ENCODE measurements around the gene DNAJB14. TPM values are rescaled to one million over a fixed set of nuclear protein-coding genes. Genes with fewer than 3 reads are reported as not detected.

The DNAJB14 gene
- total RNA-seq, 1 donor from 2014 or later, result 52.4 TPM

- Mint-ChIP-seq H3K27ac (no peak overlapping the region), H3K4me3 (no peak overlapping the region), H3K9me3 (no peaks in the 10 kb centered on the region), H3K27me3 (ENCODE audit: insufficient read depth) (no peaks in the 10 kb centered on the region), H3K36me3 (ENCODE audit: low read depth) (peaks cover 38% of the 10 kb centered on the region), H3K4me1 (ENCODE audit: low read depth) (peaks cover 28% of the 10 kb centered on the region)
- intact Hi-C loops (cut with micrococcal nuclease), result loop anchor here (2.0 kb wide), 1 partner anchor 13 kb away; no protein-coding TSS in a partner anchor
- DNase-seq (ENCODE audit: low spot score), result no peak
Observed at GRCh38 chr4:99927566-99927965, 18.9 kb downstream of the DNAJB14 start.

- H3K4me1 Mint-ChIP-seq (ENCODE audit: low read depth), result peaks cover 16% of the 10 kb centered on the region
- no peaks in the 10 kb centered on the region for H3K27me3 Mint-ChIP-seq (ENCODE audit: insufficient read depth)
- H3K4me3 Mint-ChIP-seq, result peak overlapping the region; percentile 1
- peak; percentile 9 for DNase-seq (ENCODE audit: low spot score)
- H3K9me3 Mint-ChIP-seq, result peaks cover 11% of the 10 kb centered on the region
- H3K27ac Mint-ChIP-seq, result no peak overlapping the region
- H3K36me3 Mint-ChIP-seq (ENCODE audit: low read depth), result peaks cover 42% of the 10 kb centered on the region
- intact Hi-C loops (cut with micrococcal nuclease), result no loop called here
Observed at GRCh38 chr4:99921174-99921573, 25.2 kb downstream of the DNAJB14 start.

- DNase-seq (ENCODE audit: low spot score), result no peak
- Mint-ChIP-seq H3K9me3 (peaks cover 11% of the 10 kb centered on the region), H3K4me3 (no peak overlapping the region), H3K27ac (no peak overlapping the region), H3K36me3 (ENCODE audit: low read depth) (peaks cover 50% of the 10 kb centered on the region), H3K27me3 (ENCODE audit: insufficient read depth) (no peaks in the 10 kb centered on the region), H3K4me1 (ENCODE audit: low read depth) (peaks cover 16% of the 10 kb centered on the region)
- intact Hi-C loops (cut with micrococcal nuclease), result no loop called here
Observed at GRCh38 chr4:99918656-99919055, 27.8 kb downstream of the DNAJB14 start.

DNA sequence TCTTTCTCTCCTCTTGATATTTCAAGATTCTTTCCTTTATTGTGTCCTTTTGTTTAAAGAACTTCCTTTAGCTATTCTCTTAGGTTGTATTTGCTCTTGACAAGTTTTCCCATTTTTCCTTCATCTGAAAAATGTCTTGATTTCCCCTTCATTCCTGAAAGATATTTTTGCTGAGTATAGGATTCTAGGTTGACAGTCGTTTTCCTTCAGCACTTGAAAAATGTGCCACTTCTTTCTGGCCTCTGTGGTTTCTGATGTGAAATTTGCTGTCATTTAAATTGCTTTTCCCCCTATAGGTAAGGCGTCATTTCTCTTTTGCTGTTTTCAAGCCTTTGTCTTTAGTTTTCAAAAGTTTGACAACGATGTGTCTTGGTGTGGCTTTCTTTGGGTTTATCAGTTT lies 28.8 kb downstream of the DNAJB14 start:
- Mint-ChIP-seq H3K4me3 (no peak overlapping the region), H3K9me3 (peaks cover 11% of the 10 kb centered on the region), H3K27ac (no peak overlapping the region), H3K27me3 (ENCODE audit: insufficient read depth) (no peaks in the 10 kb centered on the region), H3K36me3 (ENCODE audit: low read depth) (peaks cover 53% of the 10 kb centered on the region), H3K4me1 (ENCODE audit: low read depth) (peaks cover 16% of the 10 kb centered on the region)
- DNase-seq (ENCODE audit: low spot score), result no peak
- intact Hi-C loops (cut with micrococcal nuclease), result no loop called here

DNA sequence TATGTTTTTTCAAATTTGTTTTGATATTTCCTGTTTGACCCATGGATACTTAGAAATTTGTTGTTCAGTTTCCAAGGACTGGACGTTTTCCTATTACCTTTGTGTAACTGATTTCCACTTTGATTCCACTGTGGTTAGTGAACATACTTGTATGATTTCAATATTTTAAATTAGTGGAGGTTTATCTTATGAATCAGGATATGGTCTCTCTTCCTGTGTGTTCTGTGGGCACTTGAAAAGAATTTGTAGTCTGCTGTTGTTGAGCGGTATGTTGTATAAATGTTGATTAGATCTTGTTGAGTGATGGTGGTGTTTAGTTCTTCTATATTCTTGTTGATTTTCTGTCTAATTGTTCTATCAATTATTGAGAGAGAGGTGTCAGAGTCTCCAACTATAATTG lies 31.0 kb downstream of the DNAJB14 start:
- Mint-ChIP-seq H3K27ac (peak overlapping the region; percentile 8), H3K4me3 (no peak overlapping the region), H3K4me1 (ENCODE audit: low read depth) (peaks cover 6% of the 10 kb centered on the region), H3K9me3 (peaks cover 11% of the 10 kb centered on the region), H3K27me3 (ENCODE audit: insufficient read depth) (no peaks in the 10 kb centered on the region), H3K36me3 (ENCODE audit: low read depth) (peaks cover 50% of the 10 kb centered on the region)
- no peak for DNase-seq (ENCODE audit: low spot score)
- intact Hi-C loops (cut with micrococcal nuclease), result no loop called here

DNA sequence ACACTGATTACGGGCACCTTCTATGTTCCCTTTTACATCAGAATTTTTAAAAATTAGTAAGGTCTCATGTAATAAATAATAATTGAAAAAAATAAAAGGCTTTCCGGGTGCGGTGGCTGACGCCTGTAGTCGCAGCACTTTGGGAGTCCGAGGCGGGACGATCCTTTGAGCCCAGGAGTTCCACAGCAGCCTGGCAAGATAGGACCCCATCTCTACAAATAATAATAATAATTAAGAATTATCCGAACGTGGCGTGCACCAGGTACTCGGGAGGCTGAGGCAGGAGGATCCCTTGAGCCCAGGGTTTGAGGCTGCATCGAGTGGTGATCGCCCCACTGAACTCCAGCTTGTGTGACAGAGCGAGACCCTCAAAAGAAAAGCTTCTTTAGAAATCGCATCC lies 51.4 kb downstream of the DNAJB14 start:
- H3K36me3 Mint-ChIP-seq (ENCODE audit: low read depth), result peaks cover 20% of the 10 kb centered on the region
- peak overlapping the region; percentile 80 for H3K27ac Mint-ChIP-seq
- H3K4me3 Mint-ChIP-seq, result no peak overlapping the region
- no peak for DNase-seq (ENCODE audit: low spot score)
- H3K9me3 Mint-ChIP-seq, result no peaks in the 10 kb centered on the region
- H3K4me1 Mint-ChIP-seq (ENCODE audit: low read depth), result peaks cover 42% of the 10 kb centered on the region
- intact Hi-C loops (cut with micrococcal nuclease), result loop anchor here (1.0 to 5.0 kb wide), 11 partner anchors 28 to 1753 kb away; partner anchors contain the start of genes ADH5, DAPP1, DNAJB14 and H2AZ1
- no peaks in the 10 kb centered on the region for H3K27me3 Mint-ChIP-seq (ENCODE audit: insufficient read depth)

- no peaks in the 10 kb centered on the region for H3K9me3 Mint-ChIP-seq
- H3K27ac Mint-ChIP-seq, result peak within 1 kb of the TSS; percentile 95
- H3K36me3 Mint-ChIP-seq (ENCODE audit: low read depth), result peaks cover 20% of the 10 kb centered on the region
- H3K27me3 Mint-ChIP-seq (ENCODE audit: insufficient read depth), result no peaks in the 10 kb centered on the region
- intact Hi-C loops (cut with micrococcal nuclease), result loop anchor here (1.0 to 5.0 kb wide), 11 partner anchors 28 to 1752 kb away; partner anchors contain the start of genes ADH5, DAPP1, DNAJB14 and H2AZ1
- peak; percentile 87 for DNase-seq (ENCODE audit: low spot score)
- H3K4me3 Mint-ChIP-seq, result peak within 1 kb of the TSS; percentile 97
- H3K4me1 Mint-ChIP-seq (ENCODE audit: low read depth), result peaks cover 42% of the 10 kb centered on the region
Observed at GRCh38 chr4:99894161-99894997, 52.0 kb downstream of the DNAJB14 start, which contains the start of gene LAMTOR3. TSS of gene LAMTOR3 (minus strand) at chr4:99894427. CDS start at chr4:99893963, 464 bp downstream.

GRCh38 chr4:99893839-99894160 lies 52.6 kb downstream of the DNAJB14 start:
- Mint-ChIP-seq H3K4me1 (ENCODE audit: low read depth) (peaks cover 42% of the 10 kb centered on the region), H3K27me3 (ENCODE audit: insufficient read depth) (no peaks in the 10 kb centered on the region), H3K27ac (peak overlapping the region; percentile 95), H3K4me3 (peak overlapping the region; percentile 97), H3K36me3 (ENCODE audit: low read depth) (peaks cover 21% of the 10 kb centered on the region), H3K9me3 (no peaks in the 10 kb centered on the region)
- DNase-seq (ENCODE audit: low spot score), result no peak
- intact Hi-C loops (cut with micrococcal nuclease), result loop anchor here (1.0 to 5.0 kb wide), 11 partner anchors 29 to 1751 kb away; partner anchors contain the start of genes ADH5, DAPP1, DNAJB14 and H2AZ1

DNA sequence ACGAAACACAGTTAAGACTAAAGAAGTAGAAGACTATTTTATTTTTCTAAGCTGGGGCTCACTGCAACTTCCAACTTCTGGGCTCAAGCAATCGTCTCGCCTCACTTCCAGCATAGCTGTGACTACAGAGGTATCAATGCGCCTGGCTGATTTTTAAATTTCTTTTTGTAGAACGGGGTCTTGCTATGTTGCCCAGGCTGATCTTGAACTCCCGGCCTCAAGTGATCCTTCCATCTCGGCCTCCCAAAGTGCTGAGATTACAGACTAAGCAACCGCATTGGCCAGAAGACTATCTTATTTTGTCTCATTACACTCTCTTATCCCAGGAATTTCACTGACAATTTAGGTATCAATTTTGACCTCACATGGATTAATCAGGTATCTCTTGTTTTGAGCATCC lies 53.4 kb downstream of the DNAJB14 start:
- H3K9me3 Mint-ChIP-seq, result no peaks in the 10 kb centered on the region
- H3K27me3 Mint-ChIP-seq (ENCODE audit: insufficient read depth), result no peaks in the 10 kb centered on the region
- peak overlapping the region; percentile 95 for H3K27ac Mint-ChIP-seq
- DNase-seq (ENCODE audit: low spot score), result no peak
- intact Hi-C loops (cut with micrococcal nuclease), result loop anchor here (5.0 kb wide), 1 partner anchor 1751 kb away; the partner anchor contains the start of gene STPG2
- peak overlapping the region; percentile 97 for H3K4me3 Mint-ChIP-seq
- H3K4me1 Mint-ChIP-seq (ENCODE audit: low read depth), result peaks cover 42% of the 10 kb centered on the region
- peaks cover 18% of the 10 kb centered on the region for H3K36me3 Mint-ChIP-seq (ENCODE audit: low read depth)

- H3K27me3 Mint-ChIP-seq (ENCODE audit: insufficient read depth), result no peaks in the 10 kb centered on the region
- H3K36me3 Mint-ChIP-seq (ENCODE audit: low read depth), result peaks cover 18% of the 10 kb centered on the region
- no peak overlapping the region for H3K4me3 Mint-ChIP-seq
- intact Hi-C loops (cut with micrococcal nuclease), result loop anchor here (5.0 kb wide), 1 partner anchor 1749 kb away; the partner anchor contains the start of gene STPG2
- DNase-seq (ENCODE audit: low spot score), result no peak
- peaks cover 46% of the 10 kb centered on the region for H3K4me1 Mint-ChIP-seq (ENCODE audit: low read depth)
- H3K27ac Mint-ChIP-seq, result no peak overlapping the region
- H3K9me3 Mint-ChIP-seq, result no peaks in the 10 kb centered on the region
Observed at GRCh38 chr4:99891351-99891750, 55.1 kb downstream of the DNAJB14 start.

DNA sequence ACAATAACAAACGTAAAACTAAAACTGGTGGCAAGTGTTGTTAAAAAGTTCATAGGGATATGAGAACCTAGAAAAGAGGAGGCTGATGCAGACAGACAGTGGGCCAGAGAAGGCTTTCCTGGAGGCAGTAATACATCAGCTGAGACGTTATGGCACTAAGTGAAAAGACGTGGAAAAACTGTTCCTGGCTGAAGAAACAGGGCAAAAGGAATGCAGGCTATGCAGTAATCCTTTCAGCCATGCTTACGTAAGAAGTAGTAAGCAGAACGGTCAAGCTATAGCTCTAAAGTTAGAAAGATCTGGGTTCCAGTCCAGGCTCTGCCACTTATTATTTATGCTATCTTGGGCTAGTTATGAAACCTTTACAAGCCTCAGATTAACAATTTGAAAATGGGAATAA lies 58.6 kb downstream of the DNAJB14 start:
- Mint-ChIP-seq H3K9me3 (no peaks in the 10 kb centered on the region), H3K27ac (no peak overlapping the region), H3K4me1 (ENCODE audit: low read depth) (peaks cover 23% of the 10 kb centered on the region), H3K27me3 (ENCODE audit: insufficient read depth) (no peaks in the 10 kb centered on the region), H3K4me3 (no peak overlapping the region), H3K36me3 (ENCODE audit: low read depth) (peaks cover 11% of the 10 kb centered on the region)
- intact Hi-C loops (cut with micrococcal nuclease), result loop anchor here (5.0 kb wide), 1 partner anchor 166 kb away; no protein-coding TSS in a partner anchor
- DNase-seq (ENCODE audit: low spot score), result no peak

- no peaks in the 10 kb centered on the region for H3K9me3 Mint-ChIP-seq
- H3K36me3 Mint-ChIP-seq (ENCODE audit: low read depth), result peaks cover 16% of the 10 kb centered on the region
- intact Hi-C loops (cut with micrococcal nuclease), result loop anchor here (5.0 kb wide), 1 partner anchor 164 kb away; no protein-coding TSS in a partner anchor
- no peak overlapping the region for H3K27ac Mint-ChIP-seq
- no peak overlapping the region for H3K4me3 Mint-ChIP-seq
- H3K4me1 Mint-ChIP-seq (ENCODE audit: low read depth), result peaks cover 12% of the 10 kb centered on the region
- no peak for DNase-seq (ENCODE audit: low spot score)
- H3K27me3 Mint-ChIP-seq (ENCODE audit: insufficient read depth), result no peaks in the 10 kb centered on the region
Observed at GRCh38 chr4:99886146-99886545, 60.3 kb downstream of the DNAJB14 start.

DNA sequence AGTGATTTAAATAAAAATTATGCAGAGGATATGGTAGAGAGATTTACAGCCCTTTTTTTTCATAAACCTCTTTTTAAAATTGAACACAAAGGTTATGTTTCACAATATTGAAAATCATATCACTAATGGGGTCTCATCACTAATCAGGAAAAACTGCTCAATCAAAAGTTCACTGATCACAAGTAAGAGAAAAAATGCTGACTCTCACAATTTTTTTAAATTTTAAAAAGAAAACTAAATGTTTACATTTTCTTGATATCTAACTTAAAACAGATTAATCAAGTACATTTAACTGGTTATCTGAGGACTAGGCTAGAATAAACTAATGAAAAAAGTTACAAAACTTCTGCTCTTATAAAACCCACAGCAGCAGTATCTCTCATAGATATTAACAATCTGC lies 60.7 kb downstream of the DNAJB14 start:
- H3K9me3 Mint-ChIP-seq, result no peaks in the 10 kb centered on the region
- intact Hi-C loops (cut with micrococcal nuclease), result loop anchor here (1.0 to 5.0 kb wide), 6 partner anchors 39 to 423 kb away; no protein-coding TSS in a partner anchor
- no peak overlapping the region for H3K4me3 Mint-ChIP-seq
- H3K36me3 Mint-ChIP-seq (ENCODE audit: low read depth), result peaks cover 12% of the 10 kb centered on the region
- peaks cover 7% of the 10 kb centered on the region for H3K4me1 Mint-ChIP-seq (ENCODE audit: low read depth)
- DNase-seq (ENCODE audit: low spot score), result no peak
- H3K27ac Mint-ChIP-seq, result no peak overlapping the region
- H3K27me3 Mint-ChIP-seq (ENCODE audit: insufficient read depth), result no peaks in the 10 kb centered on the region

Measured in activated T-helper 1 cell treated with anti-CD3 and anti-CD28 coated beads, Interleukin-12 subunit alpha, Interleukin-12 subunit beta, Interleukin-2, Interleukin-4 antibody, amounts not matched to agents 30 ng/mL and 10 ng/mL and 1 ng/mL, durations not matched to agents 14 hours and 24 hours and 36 hours (primary cell).